HepG2 (cell line): ENCODE measurements around the gene ENO4. TPM values are rescaled to one million over a fixed set of nuclear protein-coding genes. Genes with fewer than 3 reads are reported as not detected.

Experiments used
- ATAC-seq: fragments of 200-7000 bp; cut with Tn5 transposase; 3 replicates; pipeline ENCODE4 v1.9.1; 2020; ENCODE audit warnings: mild to moderate bottlenecking, moderate library complexity
- BruUV-seq: library from RNA; stranded (reverse); fragments of 400-500 nt; replicated peaks from 2 replicates; lab custom pipeline; 2021; lab: Mats Ljungman, UMichigan
- CTCF ChIA-PET: fragments of 300-600 bp; formaldehyde crosslinking; extraction: SDS; loops from one replicate; lab custom pipeline; 2021; ENCODE audit warnings: low total read pairs, inconsistent platforms, low intra/inter-chr PET ratio; lab: Yijun Ruan, JAX
- POLR2A ChIA-PET: fragments of 350-600 bp; sonication (Branson Sonifier 250); formaldehyde crosslinking; loops from one replicate; lab custom pipeline; 2020; ENCODE audit warnings: antibody characterized with exemption, inconsistent platforms; lab: Yijun Ruan, JAX
- DNase-seq: peaks from one replicate; pipeline ENCODE4 v3.0.0-alpha.2; 2015; ENCODE audit warnings: low spot score
- FAIRE-seq: peaks from 3 replicates; lab custom pipeline; 2011; peaks lifted over from hg19 to GRCh38; lab: Jason Lieb, UNC
- H2AFZ ChIP-seq: one replicate; pipeline ENCODE4 v1.6.1; 2011; ENCODE audit warnings: low read length, inconsistent platforms
- H3K27ac ChIP-seq: fragments of 300-600 bp; 3 replicates; pipeline ENCODE4 v1.8.0; 2011; ENCODE audit warnings: mixed run types, mild to moderate bottlenecking, mixed read lengths, low read length, inconsistent platforms; ENCODE audit not compliant: insufficient read depth; ENCODE audit errors: extremely low read length
- H3K27me3 ChIP-seq, 2 experiments: fragments of 200-600 bp in 1 of 2; 2 replicates in 1 of 2; 3 replicates in 1 of 2; pipeline versions ENCODE4 v1.6.0 to v1.8.0; 2011; ENCODE audit warnings: low read length in 2 of 2, mild to moderate bottlenecking in 2 of 2, moderate library complexity in 2 of 2, inconsistent platforms in 1 of 2; ENCODE audit not compliant: insufficient read depth in 2 of 2, control insufficient read depth in 1 of 2
- H3K36me3 ChIP-seq, 2 experiments: fragments of 200-600 bp in 1 of 2; replicated peaks in 1 of 2; 2 replicates in 1 of 2; 3 replicates in 1 of 2; pipeline versions ENCODE4 v1.5.1 to v1.8.0; 2011; ENCODE audit warnings: low read length in 2 of 2, inconsistent platforms in 1 of 2; ENCODE audit not compliant: insufficient read depth in 2 of 2, control insufficient read depth in 1 of 2
- H3K4me1 ChIP-seq: 2 replicates; pipeline ENCODE4 v1.5.1; 2012; ENCODE audit warnings: low read length, inconsistent platforms; ENCODE audit not compliant: insufficient read depth
- H3K4me2 ChIP-seq: 2 replicates; pipeline ENCODE4 v1.6.0; 2011; ENCODE audit warnings: low read depth, low read length, inconsistent platforms
- H3K4me3 ChIP-seq, 3 experiments: fragments of 200-600 bp in 1 of 3; sonication (generic), shearing (Covaris generic) in 1 of 3; replicated peaks in 1 of 3; 2 replicates each; pipeline ENCODE4 v1.5.1; 2011 to 2016; ENCODE audit warnings: low read length in 3 of 3, inconsistent platforms in 2 of 3, low read depth in 2 of 3, mild to moderate bottlenecking in 2 of 3, control low read depth in 1 of 3, mixed read lengths in 1 of 3; ENCODE audit not compliant: insufficient read depth in 1 of 3
- H3K79me2 ChIP-seq: one replicate; pipeline ENCODE4 v1.6.1; 2011; ENCODE audit warnings: low read length, inconsistent platforms; ENCODE audit not compliant: insufficient read depth
- H3K9ac ChIP-seq: 2 replicates; pipeline ENCODE4 v1.6.0; 2011; ENCODE audit warnings: mild to moderate bottlenecking, low read depth, low read length, inconsistent platforms; ENCODE audit not compliant: insufficient read depth
- H3K9me3 ChIP-seq: 2 replicates; pipeline ENCODE4 v1.5.1; 2012; ENCODE audit warnings: mild to moderate bottlenecking, low read length
- H4K20me1 ChIP-seq: 2 replicates; pipeline ENCODE4 v1.6.0; 2011; ENCODE audit warnings: inconsistent platforms, mild to moderate bottlenecking, low read length, moderate library complexity; ENCODE audit not compliant: insufficient read depth
- E2F2 ChIP-seq: sonication (generic); formaldehyde crosslinking; IDR thresholded peaks from 2 replicates; pipeline ENCODE4 v1.4.0; 2020; ENCODE audit warnings: missing genetic modification reagents, borderline replicate concordance
- EEA1 ChIP-seq: sonication (generic); formaldehyde crosslinking; IDR thresholded peaks from 2 replicates; pipeline ENCODE4 v1.5.1; 2020; ENCODE audit warnings: mild to moderate bottlenecking, missing genetic modification reagents, borderline replicate concordance
- ISX ChIP-seq: sonication (generic); formaldehyde crosslinking; conservative IDR thresholded peaks from 2 replicates; pipeline ENCODE4 v1.5.0; 2020; ENCODE audit warnings: missing genetic modification reagents
- KAT8 ChIP-seq: IDR thresholded peaks from 2 replicates; pipeline ENCODE4 v1.6.1; 2016; ENCODE audit warnings: missing genetic modification reagents, missing compliant biosample characterization
- MXD4 ChIP-seq: IDR thresholded peaks from 2 replicates; pipeline ENCODE4 v1.6.1; 2016; ENCODE audit warnings: mild to moderate bottlenecking, missing biosample characterization, missing genetic modification reagents
- POGK ChIP-seq: sonication (generic); formaldehyde crosslinking; conservative IDR thresholded peaks from 2 replicates; pipeline ENCODE4 v1.8.0; 2022; ENCODE audit warnings: mild to moderate bottlenecking, moderate library complexity, missing genetic modification reagents
- SKI ChIP-seq: fragments of 450-650 bp; IDR thresholded peaks from one replicate; pipeline ENCODE4 v1.6.1; 2018; ENCODE audit warnings: mild to moderate bottlenecking; ENCODE audit not compliant: partially characterized antibody
- ZMYM4 ChIP-seq: sonication (generic); formaldehyde crosslinking; IDR thresholded peaks from 2 replicates; pipeline ENCODE4 v1.8.1; 2023; ENCODE audit warnings: mild to moderate bottlenecking, missing genetic modification reagents
- ZNF354B ChIP-seq: sonication (generic); formaldehyde crosslinking; IDR thresholded peaks from 2 replicates; pipeline ENCODE4 v1.8.0; 2022; ENCODE audit warnings: mild to moderate bottlenecking, missing genetic modification reagents
- ZNF543 ChIP-seq: sonication (generic); formaldehyde crosslinking; IDR thresholded peaks from 2 replicates; pipeline ENCODE4 v1.4.0; 2020; ENCODE audit warnings: mild to moderate bottlenecking, missing genetic modification reagents
- WGBS: methylation state at CpG from one replicate; pipeline ENCODE4 v1.1.6; 2017; ENCODE audit warnings: low lambda C conversion rate; 5-methylcytosine and 5-hydroxymethylcytosine counted together
- in situ Hi-C: cut with HindIII; loops from 2 replicates; pipeline ENCODE4 v1.10.0; 2017; ENCODE audit warnings: low pct_unique_long_range_greater_than_20kb; ENCODE audit not compliant: extremely low pct_ligation_motif_present
- intact Hi-C: fragments of 100-400 bp; cut with micrococcal nuclease; formaldehyde crosslinking; loops from one replicate; pipeline ENCODE4 v1.10.0; 2022; ENCODE audit not compliant: unreplicated experiment
- polyA plus RNA-seq, 8 experiments: library from polyadenylated mRNA; depleted of rRNA in 3 of 8; stranded (reverse) in 7 of 8; unstranded in 1 of 8; fragments of >200 nt; fragmentation: Illumina TruSeq in 4 of 8; extraction: Trizol in 4 of 8; gene quantifications; 2 replicates each; pipeline versions ENCODE4 v1.2.1 to v1.2.3, GENCODE V29; 2011 to 2016; ENCODE audit warnings: low read depth in 4 of 8, missing spikeins in 1 of 8, mixed read lengths in 1 of 8; ENCODE audit not compliant: insufficient read depth in 1 of 8
- total RNA-seq, 5 experiments: library from RNA; depleted of rRNA; stranded (reverse); fragments of >200 nt; fragmentation: Illumina TruSeq; extraction: Trizol; gene quantifications; 2 replicates each; pipeline ENCODE4 v1.2.3, GENCODE V29; 2016; ENCODE audit warnings: low read depth in 1 of 5

ENO4 gene
- total and polyA plus RNA-seq, 2 of the 13 experiments (the other 11 are each of a cell fraction or from before 2014, with no cell fraction given) = not detected

GRCh38 chr10:116870949-116871348, 21.6 kb downstream of the ENO4 start:
- WGBS = 88% methylated on average over 2 of the region's 2 CpGs
- no peak for ATAC-seq
- no peaks in the 10 kb centered on the region for H3K79me2 ChIP-seq
- no peak overlapping the region for H3K27ac ChIP-seq
- intact Hi-C loops = no loop called here
- H3K36me3 ChIP-seq = no peaks in the 10 kb centered on the region
- H2AFZ ChIP-seq = no peak overlapping the region
- H3K9ac ChIP-seq = no peak overlapping the region
- no peaks in the 10 kb centered on the region for H4K20me1 ChIP-seq
- no TSS peak for BruUV-seq
- H3K9me3 ChIP-seq = no peaks in the 10 kb centered on the region
- H3K4me1 ChIP-seq = no peaks in the 10 kb centered on the region
- H3K4me3 ChIP-seq = no peak overlapping the region
- CTCF ChIA-PET = no interaction called here
- no peak for DNase-seq
- H3K27me3 ChIP-seq = no peaks in the 10 kb centered on the region; a peak in 1 of 5 replicates
- TF ChIP-seq EEA1 (CRISPR knock-in tag) (no peak), ZNF543 (CRISPR knock-in tag) (no peak), SKI (no peak), POGK (CRISPR knock-in tag) (no peak), E2F2 (no peak), KAT8 (CRISPR knock-in tag) (no peak), ISX (CRISPR knock-in tag) (no peak), ZMYM4 (CRISPR knock-in tag) (no peak), MXD4 (CRISPR knock-in tag) (no peak), ZNF354B (no peak)
- no peak overlapping the region for H3K4me2 ChIP-seq
- FAIRE-seq = no peak
- POLR2A ChIA-PET = no interaction called here
- in situ Hi-C loops = no loop called here
